Gastrocnemius medialis (tissue), 4 donors: Measurements from ENCODE around the gene SLX4IP. TPM values are rescaled to one million over a fixed set of nuclear protein-coding genes. Genes with fewer than 3 reads are reported as not detected.

Source experiments
- ATAC-seq, 2 donors: fragments of 150-250 bp; one replicate each; pipeline ENCODE4 v1.9.1; 2016
- DNase-seq, 2 donors: peaks; one replicate each; pipeline ENCODE4 v3.0.0-alpha.2; 2019
- H3K27ac ChIP-seq, 4 donors: fragments of 200-600 bp; sonication (generic); 1 replicate in 1 of 4; 2 replicates in 3 of 4; pipeline ENCODE4 v1.5.1; 2016 to 2018; ENCODE audit warnings: mild to moderate bottlenecking in 2 of 4, moderate library complexity in 1 of 4
- H3K27me3 ChIP-seq, 3 donors: fragments of 200-600 bp; sonication (generic) in 2 of 3; 1 replicate in 1 of 3; 2 replicates in 2 of 3; pipeline versions ENCODE4 v1.5.1 to v1.6.0; 2016 to 2019; ENCODE audit warnings: mild to moderate bottlenecking in 1 of 3, moderate library complexity in 1 of 3
- H3K36me3 ChIP-seq, 2 donors: fragments of 200-600 bp; sonication (generic) in 1 of 2; one replicate each; pipeline ENCODE4 v1.5.1; 2017 to 2018
- H3K4me1 ChIP-seq, 2 donors: fragments of 200-600 bp; sonication (generic) in 1 of 2; one replicate each; pipeline ENCODE4 v1.5.1; 2016 to 2017; ENCODE audit warnings: mild to moderate bottlenecking in 2 of 2
- H3K4me3 ChIP-seq, 4 donors: fragments of 200-600 bp; sonication (generic) in 3 of 4; 1 replicate in 1 of 4; 2 replicates in 3 of 4; pipeline ENCODE4 v1.5.1; 2016 to 2019; ENCODE audit warnings: mild to moderate bottlenecking in 2 of 4
- H3K9me3 ChIP-seq, 3 donors: fragments of 200-600 bp; sonication (generic) in 2 of 3; 1 replicate in 1 of 3; 2 replicates in 2 of 3; pipeline ENCODE4 v1.5.1; 2016 to 2019
- CTCF ChIP-seq, 5 experiments: fragments of 450-650 bp in 3 of 5; fragments of 200-600 bp in 2 of 5; sonication (generic) in 2 of 5; IDR thresholded peaks in 4 of 5; conservative IDR thresholded peaks in 1 of 5; 1 replicate in 4 of 5; 2 replicates in 1 of 5; pipeline ENCODE4 v1.5.1; 2016 to 2019; ENCODE audit warnings: antibody characterized with exemption in 5 of 5, mild to moderate bottlenecking in 3 of 5, moderate library complexity in 3 of 5
- POLR2A ChIP-seq, 2 donors: fragments of 450-650 bp; IDR thresholded peaks; one replicate each; pipeline ENCODE4 v1.6.1; 2017; ENCODE audit warnings: antibody characterized with exemption in 2 of 2, mild to moderate bottlenecking in 2 of 2, moderate library complexity in 2 of 2
- in situ Hi-C, 4 donors: fragments of 200-750 bp; cut with MboI; loops; one replicate each; pipeline versions ENCODE4 v1.15.0 to v1.8.0; 2017; ENCODE audit warnings: low sequenced_read_pairs in 4 of 4
- intact Hi-C: fragments of 100-400 bp; cut with DNase I; formaldehyde crosslinking; loops from one replicate; pipeline ENCODE4 v1.15.1; 2023; ENCODE audit warnings: low total_unique reads
- total RNA-seq, 4 donors: library from RNA; depleted of rRNA; stranded (reverse); fragments of >200 nt; gene quantifications; one replicate each; pipeline versions ENCODE4 v1.1.0 to v1.2.3, GENCODE V29; 2016

SLX4IP gene
- total RNA-seq, 4 donors from 2014 or later = 0.22 to 1.3 (median 0.71) TPM

- ATAC-seq (no peak), DNase-seq (no peak)
- H3K27me3 ChIP-seq = no peaks in the 10 kb centered on the region
- intact Hi-C loops = no loop called here
- in situ Hi-C loops = no loop called here
- no peaks in the 10 kb centered on the region for H3K9me3 ChIP-seq
- TF ChIP-seq POLR2A (IDR thresholded peaks at IDR 0.05) (no peak), CTCF (IDR thresholded peaks at IDR 0.05 in 4 of 5, conservative IDR thresholded peaks at IDR 0.05 in 1 of 5) (no peak)
- H3K4me1 ChIP-seq = peaks cover 32 to 53% of the 10 kb centered on the region in 2 donors
- H3K27ac ChIP-seq = peak overlapping the region in 3 of 4 donors; percentile 28 to 61 (median 54)
- no peaks in the 10 kb centered on the region for H3K36me3 ChIP-seq
- H3K4me3 ChIP-seq = no peak overlapping the region
Measured at GRCh38 chr20:10508060-10508459, 73.0 kb downstream of the SLX4IP start.

- Histone ChIP-seq H3K27me3 (no peaks in the 10 kb centered on the region), H3K4me1 (peaks cover 32 to 53% of the 10 kb centered on the region in 2 donors), H3K4me3 (no peak overlapping the region), H3K27ac (peak overlapping the region; percentile 28 to 61 (median 46)), H3K36me3 (no peaks in the 10 kb centered on the region), H3K9me3 (no peaks in the 10 kb centered on the region)
- in situ Hi-C loops (no loop called here), intact Hi-C loops (no loop called here)
- DNase-seq = no peak
- TF ChIP-seq POLR2A (IDR thresholded peaks at IDR 0.05) (no peak), CTCF (IDR thresholded peaks at IDR 0.05 in 4 of 5, conservative IDR thresholded peaks at IDR 0.05 in 1 of 5) (no peak)
- no peak for ATAC-seq
Measured at GRCh38 chr20:10508468-10509251, 73.6 kb downstream of the SLX4IP start.

DNA sequence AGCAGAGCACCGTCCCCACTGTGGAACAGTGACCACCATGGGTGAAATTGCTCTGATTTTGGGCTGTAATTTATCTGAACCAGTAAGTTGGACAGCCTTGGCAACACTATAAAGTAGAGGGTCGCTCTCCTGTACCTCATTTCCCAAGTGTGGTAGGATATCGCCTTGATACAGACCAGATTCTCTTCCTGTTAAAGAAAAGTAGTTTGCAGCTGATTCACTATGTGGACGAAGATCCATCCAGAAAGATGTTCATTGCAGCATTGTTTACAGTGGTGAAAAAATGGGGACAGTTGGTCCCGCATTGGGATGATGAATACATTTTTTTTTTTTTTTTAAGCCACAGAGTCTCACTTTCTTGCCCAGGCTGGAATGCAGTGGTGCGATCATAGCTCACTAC lies 74.3 kb downstream of the SLX4IP start:
- no peak for TF ChIP-seq CTCF (IDR thresholded peaks at IDR 0.05 in 4 of 5, conservative IDR thresholded peaks at IDR 0.05 in 1 of 5)
- TF ChIP-seq POLR2A (IDR thresholded peaks at IDR 0.05) = no peak

GRCh38 chr20:10510216-10510615 lies 75.1 kb downstream of the SLX4IP start:
- ATAC-seq (no peak), DNase-seq (no peak)
- in situ Hi-C loops (no loop called here), intact Hi-C loops (loop anchor here (2.0 kb wide), 1 partner anchor 75 kb away; the partner anchor contains the start of genes MKKS and SLX4IP)
- Histone ChIP-seq H3K36me3 (no peaks in the 10 kb centered on the region), H3K4me3 (no peak overlapping the region), H3K27me3 (no peaks in the 10 kb centered on the region), H3K27ac (no peak overlapping the region), H3K4me1 (peaks cover 24 to 47% of the 10 kb centered on the region in 2 donors), H3K9me3 (no peaks in the 10 kb centered on the region)
- no peak for TF ChIP-seq CTCF (IDR thresholded peaks at IDR 0.05 in 4 of 5, conservative IDR thresholded peaks at IDR 0.05 in 1 of 5)
- TF ChIP-seq POLR2A (IDR thresholded peaks at IDR 0.05) = no peak

More for the DNA sequence above, 74.3 kb downstream of the SLX4IP start:
- no peak overlapping the region for H3K4me3 ChIP-seq
- H3K27me3 ChIP-seq = no peaks in the 10 kb centered on the region
- no peaks in the 10 kb centered on the region for H3K36me3 ChIP-seq
- H3K9me3 ChIP-seq = no peaks in the 10 kb centered on the region
- ATAC-seq (no peak), DNase-seq (no peak)
- intact Hi-C loops (no loop called here), in situ Hi-C loops (no loop called here)
- H3K27ac ChIP-seq = peak overlapping the region; percentile 28 to 61 (median 43)
- peaks cover 32 to 52% of the 10 kb centered on the region in 2 donors for H3K4me1 ChIP-seq
